ENCODE data around the gene UNC119. TPM values are rescaled to one million over a fixed set of nuclear protein-coding genes. Genes with fewer than 3 reads are reported as not detected.

UNC119 gene
- total RNA-seq, 1 experiment from 2014 or later = 39.7 TPM

DNA sequence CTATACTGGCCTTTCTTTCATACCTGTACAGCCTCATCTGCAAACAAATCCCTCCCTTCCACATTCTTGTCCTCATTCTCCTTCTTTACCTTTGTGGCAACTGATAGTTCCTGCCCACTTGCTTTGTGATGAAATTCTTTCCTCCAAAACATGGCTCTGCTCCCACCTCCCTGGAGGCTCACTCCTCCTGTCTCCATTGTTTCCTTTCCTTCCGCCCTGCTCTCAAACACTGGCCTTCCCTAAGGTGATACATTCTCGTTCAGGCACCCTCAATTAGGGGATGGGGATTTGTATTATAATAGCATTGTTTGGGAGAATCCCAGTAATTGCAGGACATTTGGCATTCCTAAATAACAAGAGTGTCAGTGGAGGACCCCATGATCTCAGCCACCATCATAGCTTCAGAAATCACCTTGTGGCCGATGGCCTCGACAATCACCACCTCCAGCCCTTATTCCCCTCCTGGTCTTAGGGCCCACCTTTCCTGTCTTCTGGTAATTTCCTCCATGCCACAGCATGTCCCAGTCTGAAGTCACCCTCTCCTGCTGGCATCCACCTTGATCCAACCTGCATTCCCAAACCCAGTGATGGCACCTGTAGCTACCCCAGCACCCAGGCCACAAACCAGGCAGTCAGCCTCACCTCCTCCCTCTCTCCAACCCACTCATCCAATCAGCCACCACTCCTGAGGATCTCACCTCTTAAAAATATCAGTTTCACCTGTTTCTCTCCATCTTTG, 7.9 kb downstream of the UNC119 start:
- no peak for DNase-seq (ENCODE audit: low spot score)

- no peak for DNase-seq (ENCODE audit: low spot score)
Measured at GRCh38 chr17:28541439-28541838, 11.0 kb downstream of the UNC119 start.

- no peak for DNase-seq (ENCODE audit: low spot score)
Measured at GRCh38 chr17:28540231-28540630, 12.2 kb downstream of the UNC119 start.

DNA sequence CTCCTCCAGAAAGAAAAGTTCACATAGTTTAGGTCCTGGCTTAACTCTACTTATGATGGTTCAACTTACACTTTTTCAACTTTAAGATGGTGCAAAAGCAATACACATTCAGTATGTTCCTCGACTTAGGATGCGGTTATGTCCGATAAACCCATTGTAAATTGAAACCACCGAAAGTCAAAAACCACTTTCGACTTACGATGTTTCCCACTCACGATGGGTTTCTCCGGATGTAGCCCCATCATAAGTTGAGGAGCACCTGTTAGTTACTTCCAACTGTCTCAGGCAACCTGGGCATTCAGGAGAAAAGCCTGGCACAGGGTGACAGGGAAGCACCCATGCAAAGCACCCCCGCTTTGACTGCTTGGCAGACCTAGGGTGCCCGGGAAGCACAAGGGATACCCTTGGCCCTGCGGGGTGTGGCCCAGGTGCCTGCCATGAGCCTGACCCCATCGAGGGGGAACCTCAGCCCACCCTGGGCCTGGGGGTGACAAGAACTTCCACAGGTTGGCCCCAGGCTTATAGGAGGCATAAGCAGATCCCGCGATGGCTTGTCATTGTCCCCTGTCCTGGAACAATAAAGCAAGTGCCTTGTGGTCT, 14.0 kb downstream of the UNC119 start:
- no peak for DNase-seq (ENCODE audit: low spot score)

DNA sequence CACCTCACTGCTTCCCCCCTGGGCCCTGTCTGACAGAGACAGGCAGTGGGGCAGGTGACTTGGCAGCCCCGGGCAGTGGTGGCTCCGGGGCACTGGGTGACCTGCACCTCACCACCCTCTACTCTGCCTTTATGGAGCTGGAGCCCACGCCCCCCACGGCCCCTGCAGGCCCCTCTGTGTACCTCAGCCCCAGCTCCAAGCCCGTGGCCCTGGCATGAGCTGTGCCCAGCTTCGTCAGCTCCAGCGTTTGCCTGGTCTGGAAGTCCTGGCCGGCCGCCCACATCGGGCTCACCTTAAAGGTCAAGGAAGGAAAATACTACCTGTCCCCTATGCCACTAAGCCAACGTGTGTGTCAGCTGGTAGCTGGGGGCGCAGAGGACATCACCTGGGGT, 15.2 kb downstream of the UNC119 start:
- no peak for DNase-seq (ENCODE audit: low spot score)

DNA sequence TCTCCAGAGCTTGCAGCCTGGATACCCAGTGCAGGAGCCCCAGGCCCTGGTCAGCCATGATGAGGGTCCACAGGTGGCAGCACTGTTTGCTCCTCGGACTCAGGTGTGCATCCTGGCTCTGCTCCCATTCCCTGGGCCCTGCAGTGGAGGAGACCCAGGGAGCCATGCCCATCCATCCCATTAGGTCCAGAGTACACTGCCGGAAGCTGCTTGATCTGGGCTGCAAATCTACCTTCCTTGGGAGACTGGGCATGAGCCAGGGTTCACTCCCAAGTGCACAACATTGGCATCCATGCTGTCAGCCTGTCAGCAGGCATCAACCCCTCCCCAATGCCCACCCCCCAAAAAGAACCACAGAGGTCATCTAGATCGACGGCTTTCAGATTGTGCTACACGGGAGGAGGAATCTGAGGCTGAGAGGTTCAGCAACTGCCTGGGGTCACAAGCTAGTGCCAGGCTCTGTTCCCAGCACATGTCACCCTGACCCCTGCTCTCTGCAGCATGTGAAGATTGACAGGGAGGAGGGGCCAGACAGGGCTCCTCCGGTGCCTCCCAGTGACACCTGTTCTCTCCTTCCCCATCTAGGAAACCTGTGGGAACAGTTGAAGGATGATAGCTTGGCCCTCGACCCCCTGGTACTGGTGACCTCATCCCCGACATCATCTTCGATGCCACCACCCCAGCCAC, 15.7 kb downstream of the UNC119 start:
- DNase-seq (ENCODE audit: low spot score) = no peak

DNA sequence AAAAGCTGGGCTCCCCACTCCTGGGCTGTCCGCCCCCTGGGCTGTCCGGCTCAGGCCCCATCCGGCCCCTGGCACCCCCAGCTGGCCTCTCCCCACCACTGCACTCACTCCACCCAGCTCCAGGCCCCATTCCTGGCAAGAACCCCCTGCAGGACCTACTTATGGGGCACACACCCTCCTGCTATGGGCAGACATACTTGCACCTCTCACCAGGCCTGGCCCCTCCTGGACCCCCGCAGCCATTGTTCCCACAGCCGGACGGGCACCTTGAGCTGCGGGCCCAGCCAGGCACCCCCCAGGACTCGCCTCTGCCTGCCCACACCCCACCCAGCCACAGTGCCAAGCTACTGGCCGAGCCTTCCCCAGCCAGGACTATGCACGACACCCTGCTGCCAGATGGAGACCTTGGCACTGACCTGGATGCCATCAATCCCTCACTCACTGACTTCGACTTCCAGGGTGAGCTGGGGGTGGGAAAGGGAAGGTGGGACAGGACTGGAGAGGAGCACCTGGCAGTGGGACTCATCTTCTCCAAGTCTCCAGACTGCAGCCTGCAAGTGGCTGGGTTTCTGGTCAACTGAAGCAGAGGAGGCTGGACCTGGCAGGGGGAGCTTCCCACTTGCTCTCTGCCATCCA, 17.6 kb downstream of the UNC119 start:
- DNase-seq (ENCODE audit: low spot score) = no peak

DNA sequence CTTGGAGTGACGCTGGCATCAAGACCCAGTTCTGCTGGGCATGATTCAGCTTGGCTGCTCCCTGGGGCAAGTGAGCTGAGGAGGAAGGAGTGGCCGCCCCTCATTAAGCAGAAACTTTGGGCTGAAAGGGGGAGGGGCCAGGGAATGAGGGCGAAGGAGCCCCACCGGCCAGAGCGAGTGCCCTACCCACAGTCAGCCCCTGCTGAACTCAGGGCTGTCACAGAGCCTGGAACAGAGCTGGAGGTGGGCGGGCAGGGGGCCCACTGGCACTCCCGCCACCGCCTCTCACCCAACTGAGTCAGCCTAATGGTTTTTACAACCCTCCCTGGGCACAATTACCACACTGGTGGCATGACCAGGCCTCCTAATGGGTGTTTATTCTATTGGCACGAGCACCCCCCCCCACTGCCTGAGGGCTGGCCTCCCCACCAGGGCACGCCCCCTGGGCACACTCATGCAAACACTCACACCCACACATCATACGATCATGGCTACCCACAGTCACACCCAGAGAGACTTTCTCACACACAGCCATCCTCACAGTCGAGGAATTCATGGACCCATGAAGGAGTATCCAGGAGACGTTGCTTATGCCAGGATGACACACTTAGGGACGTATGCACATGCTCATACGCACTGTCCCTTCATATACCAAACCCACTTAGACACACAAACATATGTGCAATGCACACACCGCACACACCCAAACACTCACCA, 19.2 kb downstream of the UNC119 start:
- peak; percentile 46 for DNase-seq (ENCODE audit: low spot score)

DNA sequence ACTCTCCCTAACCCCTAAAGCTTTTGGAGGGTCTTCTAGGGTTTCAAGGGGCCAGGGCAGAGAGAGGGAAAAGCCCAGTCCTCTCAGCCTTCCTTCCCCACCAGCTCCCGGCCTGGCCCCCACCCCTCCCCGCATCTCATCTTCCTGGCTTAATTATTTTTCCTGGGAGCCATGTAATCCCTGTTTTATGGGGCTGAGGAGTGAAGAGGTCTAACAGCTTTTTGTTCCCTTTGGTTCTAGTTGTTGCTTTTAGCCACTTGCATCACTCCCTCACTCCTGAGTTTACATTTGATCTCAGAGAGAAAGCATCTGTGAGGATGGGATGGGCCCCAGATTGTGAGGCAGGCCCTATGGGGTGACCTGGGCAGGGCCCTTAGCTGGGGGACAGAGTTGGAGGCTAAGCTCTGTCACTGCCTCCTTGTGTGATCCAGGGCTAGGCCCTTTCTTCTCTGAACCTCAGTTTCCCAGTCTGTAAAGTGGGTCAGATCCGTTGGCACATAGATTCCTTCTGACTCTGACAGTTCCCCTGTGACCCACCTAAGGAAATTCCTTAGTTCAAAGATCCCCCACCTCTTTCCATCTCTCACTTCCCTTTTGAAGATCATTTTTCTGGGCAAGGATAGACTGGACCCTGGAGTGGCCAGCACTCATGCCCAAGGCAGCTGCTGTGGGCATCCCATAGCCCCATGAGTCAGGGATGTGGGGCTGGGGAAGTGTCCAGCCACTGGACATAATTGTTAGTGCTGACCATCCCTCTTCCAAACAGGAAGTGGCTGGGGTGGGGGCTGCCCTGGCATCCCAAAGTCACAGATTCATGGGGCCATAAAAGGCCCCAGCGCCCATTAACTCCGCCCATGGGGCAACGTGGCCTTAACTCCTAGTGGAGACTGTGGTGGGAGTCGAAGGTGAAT, 20.1 kb downstream of the UNC119 start:
- no peak for DNase-seq (ENCODE audit: low spot score)

DNA sequence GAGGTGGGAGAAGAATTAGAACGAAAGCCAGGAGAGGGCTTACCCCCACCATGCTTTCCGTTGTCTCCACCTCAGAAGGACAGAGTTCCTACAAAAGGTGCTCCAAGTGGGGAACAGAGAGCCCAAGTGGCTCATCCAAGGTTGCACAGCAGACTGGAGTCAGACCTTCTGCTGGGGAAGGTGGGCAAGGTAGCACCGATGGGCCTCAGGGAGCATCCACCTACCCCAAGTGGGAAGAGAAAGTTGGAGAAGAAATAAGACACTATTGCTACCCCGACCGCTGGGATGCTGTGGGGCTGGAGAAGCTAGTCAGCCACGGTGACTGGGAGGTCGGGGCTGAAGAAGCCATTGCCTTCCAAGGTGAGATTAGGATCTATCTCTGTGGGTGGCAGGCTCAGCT, 21.5 kb downstream of the UNC119 start:
- no peak for DNase-seq (ENCODE audit: low spot score)

DNA sequence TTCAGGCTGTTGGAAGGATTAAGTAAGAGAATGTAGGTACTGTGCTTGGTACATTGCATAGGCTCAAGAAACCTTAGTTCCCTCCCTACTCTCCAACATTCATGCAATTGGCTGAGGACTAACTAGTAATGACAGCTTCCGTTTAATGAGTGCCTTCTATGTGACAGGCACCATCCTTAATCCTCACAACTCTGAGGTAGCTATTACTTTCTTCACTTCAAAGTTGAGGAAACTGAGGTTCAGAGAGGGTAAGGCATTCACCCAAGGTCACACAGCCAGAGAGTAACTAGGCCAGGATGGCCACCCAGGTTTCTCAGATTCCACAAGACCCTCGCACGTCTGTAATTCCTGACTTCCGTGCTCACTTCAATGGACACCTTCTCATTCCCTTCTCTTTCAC, 22.2 kb downstream of the UNC119 start:
- no peak for DNase-seq (ENCODE audit: low spot score)

DNA sequence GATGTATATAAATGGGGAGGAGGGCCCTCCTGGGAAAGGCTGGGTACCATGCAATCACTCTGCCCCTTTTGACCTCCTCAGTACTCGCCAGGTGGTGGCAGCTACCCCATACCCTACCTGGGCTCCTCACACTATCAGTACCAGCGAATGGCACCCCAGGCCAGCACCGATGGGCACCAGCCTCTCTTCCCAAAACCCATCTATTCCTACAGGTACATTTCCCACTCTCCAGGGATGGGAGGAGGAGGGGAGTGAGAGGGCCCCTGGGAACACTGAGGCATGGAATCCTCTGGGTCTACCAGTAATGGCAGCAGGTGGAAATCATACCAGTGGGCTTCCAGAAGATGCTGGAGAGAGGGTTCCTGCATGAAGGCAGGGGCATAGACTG, 23.4 kb downstream of the UNC119 start:
- no peak for DNase-seq (ENCODE audit: low spot score)

DNA sequence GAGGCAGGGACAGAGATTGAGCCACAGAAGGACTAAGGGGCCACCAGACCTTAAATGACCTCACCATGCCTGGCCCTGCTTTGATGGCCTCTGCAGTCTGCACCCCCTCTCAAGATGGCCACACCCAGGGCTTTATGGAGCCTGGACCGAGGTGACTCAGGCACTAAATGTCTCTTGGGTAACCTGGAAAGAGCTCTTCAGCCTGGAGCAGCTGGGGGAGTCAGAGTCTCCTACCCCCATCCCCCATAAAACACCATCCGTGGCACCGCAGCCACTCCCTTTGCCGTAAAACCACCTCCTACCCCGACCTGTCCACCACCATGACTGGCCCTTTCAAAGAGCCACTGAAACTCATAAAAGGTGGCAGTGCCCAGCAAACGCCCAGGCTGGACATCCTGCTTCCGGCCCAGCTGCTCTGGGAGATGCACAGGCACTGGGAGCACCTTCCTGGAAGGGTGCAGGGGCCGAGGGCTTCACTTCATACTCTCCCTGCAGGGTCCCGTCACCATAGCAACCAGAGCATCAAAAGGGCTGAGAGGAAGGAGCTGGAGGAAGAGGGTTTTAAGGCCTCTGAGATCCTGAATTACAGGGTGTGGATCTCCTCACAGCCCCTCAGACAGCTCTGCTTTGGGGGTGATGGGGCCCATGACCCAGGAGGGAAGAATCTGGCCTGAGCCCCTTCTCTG, 24.0 kb downstream of the UNC119 start:
- DNase-seq (ENCODE audit: low spot score) = no peak

DNA sequence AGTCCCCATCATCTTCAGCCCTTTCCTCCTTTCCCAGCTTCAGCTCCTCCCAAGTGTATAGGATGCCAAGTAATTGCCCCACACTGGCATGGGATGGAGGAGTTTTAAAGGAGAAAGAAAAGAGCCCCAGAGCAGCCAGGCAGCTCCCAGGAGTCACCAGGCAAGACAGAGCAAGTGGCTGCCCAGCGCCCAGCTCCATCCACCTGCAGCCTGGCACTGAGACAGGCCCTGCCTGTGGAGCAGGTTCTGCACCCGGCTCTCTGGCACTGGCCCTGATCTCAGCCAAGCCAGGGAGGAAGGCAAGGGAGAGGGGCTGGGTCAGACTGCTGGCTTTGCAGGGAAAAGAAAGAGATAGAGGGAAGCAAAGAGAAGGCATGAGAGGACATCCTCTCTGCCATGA, 24.6 kb downstream of the UNC119 start:
- no peak for DNase-seq (ENCODE audit: low spot score)

DNA sequence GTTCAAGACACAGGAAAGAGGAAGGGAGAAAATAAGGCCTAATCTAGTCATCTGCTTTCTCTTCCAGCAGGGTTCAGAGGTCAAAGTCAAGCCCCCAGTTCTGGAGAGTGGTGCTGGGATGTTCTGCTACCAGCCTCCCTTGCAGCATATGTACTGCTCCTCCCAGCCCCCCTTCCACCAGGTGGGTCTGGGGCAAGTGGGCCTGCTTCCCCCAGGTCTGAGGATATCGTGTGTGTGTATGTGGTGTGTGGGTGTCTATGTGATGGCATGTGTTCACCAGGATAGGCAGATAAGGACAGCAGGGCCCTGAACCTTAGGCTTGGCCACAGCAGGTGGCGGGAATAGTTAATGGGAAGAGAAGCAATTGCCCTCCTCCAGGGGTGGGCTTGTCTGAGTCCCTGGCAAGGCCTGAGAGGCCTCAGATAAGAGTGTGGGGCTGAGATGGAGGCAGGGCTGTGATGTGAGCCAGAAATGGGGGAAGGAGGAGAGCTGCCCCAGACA, 25.2 kb downstream of the UNC119 start:
- DNase-seq (ENCODE audit: low spot score) = no peak

DNA sequence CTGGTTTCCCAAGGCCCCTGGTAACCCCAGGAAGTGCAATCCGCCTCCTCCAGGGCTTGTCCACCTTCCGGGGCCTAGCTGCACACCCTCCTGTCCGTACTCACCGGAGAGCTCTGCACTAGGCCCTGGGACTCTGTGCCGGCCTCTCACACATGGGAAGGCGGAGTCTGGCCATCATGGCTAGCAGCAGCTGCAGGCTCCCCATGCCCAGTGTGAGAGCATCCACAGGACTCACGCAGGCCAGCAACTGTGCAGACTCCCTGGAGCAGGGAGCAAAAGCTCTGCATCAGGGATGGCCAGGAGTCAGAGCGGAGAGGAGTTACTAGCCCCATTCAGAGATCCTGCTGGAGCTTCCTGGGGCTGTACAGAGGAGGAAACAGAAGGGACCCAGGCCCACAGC, 26.0 kb downstream of the UNC119 start:
- DNase-seq (ENCODE audit: low spot score) = no peak

DNA sequence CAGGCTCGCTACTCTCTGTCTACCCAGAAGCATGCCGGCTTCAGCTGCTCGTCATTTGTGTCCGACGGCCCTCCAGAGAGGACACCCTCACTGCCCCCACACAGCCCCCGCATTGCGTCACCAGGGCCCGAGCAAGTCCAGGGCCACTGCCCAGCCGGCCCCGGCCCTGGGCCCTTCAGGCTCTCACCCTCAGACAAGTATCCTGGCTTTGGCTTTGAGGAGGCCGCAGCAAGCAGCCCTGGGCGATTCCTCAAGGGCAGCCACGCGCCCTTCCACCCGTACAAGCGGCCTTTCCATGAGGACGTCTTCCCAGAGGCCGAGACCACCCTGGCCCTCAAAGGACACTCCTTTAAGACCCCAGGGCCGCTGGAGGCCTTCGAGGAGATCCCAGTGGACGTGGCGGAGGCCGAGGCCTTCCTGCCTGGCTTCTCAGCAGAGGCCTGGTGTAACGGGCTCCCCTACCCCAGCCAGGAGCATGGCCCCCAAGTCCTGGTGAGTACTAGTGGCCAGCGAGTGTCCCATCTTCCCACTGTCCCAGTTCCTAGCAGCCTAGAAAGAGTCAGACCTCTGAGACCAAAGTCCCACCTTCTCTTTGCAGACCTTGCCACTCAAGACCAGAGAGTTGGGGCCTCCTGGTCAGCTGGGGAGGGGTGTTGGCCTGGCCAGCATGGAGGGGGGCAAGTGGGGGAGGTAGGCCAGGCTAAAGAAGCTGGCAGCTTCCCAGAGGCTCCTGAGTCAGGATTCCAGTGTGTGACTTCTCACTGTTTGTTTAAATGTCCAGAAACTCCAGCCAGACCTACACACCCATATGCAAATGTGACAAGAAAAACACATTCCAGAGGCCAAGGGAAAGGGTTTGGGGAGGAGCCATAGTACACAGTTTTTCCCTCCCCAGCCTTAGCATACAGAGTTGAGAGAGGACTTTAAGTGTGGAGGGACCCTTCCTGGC, 27.7 kb downstream of the UNC119 start:
- peak; percentile 62 for DNase-seq (ENCODE audit: low spot score)

DNA sequence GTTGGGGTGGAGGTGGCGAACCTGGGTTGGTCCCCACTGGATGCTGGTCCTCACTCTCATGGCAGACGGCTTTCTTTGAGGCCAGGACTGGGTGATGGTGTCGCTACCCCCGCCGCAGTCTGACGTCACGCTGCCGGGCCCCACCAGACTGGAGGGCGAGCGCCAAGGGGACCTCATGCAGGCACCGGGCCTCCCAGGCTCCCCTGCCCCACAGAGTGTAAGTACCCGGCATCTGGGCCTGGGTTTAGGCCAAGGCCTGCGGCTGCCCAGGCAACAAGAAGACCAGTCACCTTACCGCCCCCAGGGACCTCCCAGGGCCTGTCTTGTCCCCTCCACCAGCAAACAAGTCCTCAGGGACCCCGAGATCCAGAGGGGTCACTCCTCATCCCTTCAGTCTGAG, 28.5 kb downstream of the UNC119 start:
- DNase-seq (ENCODE audit: low spot score) = no peak

GRCh38 chr17:28523186-28523585, 29.2 kb downstream of the UNC119 start:
- no peak for DNase-seq (ENCODE audit: low spot score)

All from H4 (cell line).